Measurements from ENCODE around the gene ANKRD17. TPM values are rescaled to one million over a fixed set of nuclear protein-coding genes. Genes with fewer than 3 reads are reported as not detected.

ANKRD17 gene
- total and polyA plus RNA-seq, 2 donors (not counting 3 experiments of a cell fraction or from before 2014, with no cell fraction given), result 33.3 to 64.4 TPM

DNA sequence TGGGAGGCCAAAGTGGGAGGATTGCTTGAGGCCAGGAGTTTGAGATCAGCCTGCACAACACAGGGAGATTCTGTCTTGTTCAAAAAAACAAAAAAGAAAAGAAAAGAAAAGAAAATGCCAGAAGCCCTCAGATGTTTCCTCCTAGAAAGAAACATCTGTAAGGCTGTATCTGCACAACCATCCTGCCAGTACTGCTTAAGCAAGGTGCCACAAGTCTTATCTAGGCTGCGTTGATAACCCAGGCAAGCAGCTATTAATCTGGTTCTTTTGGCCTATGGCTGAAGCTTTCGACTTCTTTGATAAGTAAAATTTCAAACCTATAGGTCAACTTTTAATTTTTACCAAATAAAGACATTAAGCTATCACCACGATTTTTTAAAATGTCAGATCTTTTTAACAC is 192.2 kb downstream of the ANKRD17 start:
- POLR2A ChIA-PET, result interaction anchor here (0.9 kb wide), 1 partner anchor 192 kb away, joined by 4 read pairs; the partner anchor contains the start of gene ANKRD17
- H3K27me3 ChIP-seq (ENCODE audit: control insufficient read depth in 2 of 2, insufficient read depth in 2 of 2, low read length in 2 of 2), result no peaks in the 10 kb centered on the region
- H3K4me1 ChIP-seq (ENCODE audit: control insufficient read depth, extremely low read depth, insufficient read depth, low read length), result peaks cover 15% of the 10 kb centered on the region
- BruUV-seq (replicated peaks), result no TSS peak
- H3K4me3 ChIP-seq (replicated peaks in 1 of 3; ENCODE audit: insufficient read depth in 1 of 3, low read depth in 1 of 3, low read length in 3 of 3), result no peak overlapping the region
- FAIRE-seq, result no peak
- no peak overlapping the region for H3K27ac ChIP-seq (ENCODE audit: insufficient read depth, low read depth, low read length)
- intact Hi-C loops (cut with micrococcal nuclease) (no loop called here), dilution Hi-C loops (cut with MboI; ENCODE audit: extremely low pct_ligation_motif_present, low sequenced_read_pairs) (no loop called here)
- CTCF ChIA-PET, result no interaction called here
- peaks cover 0 to 4% of the 10 kb centered on the region in 2 experiments for H3K36me3 ChIP-seq (ENCODE audit: control insufficient read depth in 2 of 2, extremely low read depth in 1 of 2, insufficient read depth in 2 of 2, low read length in 2 of 2)
- no peaks in the 10 kb centered on the region for H4K20me1 ChIP-seq (replicated peaks; ENCODE audit: control insufficient read depth, extremely low read depth, insufficient read depth, low read length)
- no peak overlapping the region for H3K4me2 ChIP-seq (ENCODE audit: insufficient read depth, low read length)
- DNase-seq (ENCODE audit: low read depth, low spot score), result no peak
- H3K9me3 ChIP-seq (replicated peaks; ENCODE audit: control insufficient read depth, insufficient read depth, low read length), result no peaks in the 10 kb centered on the region
- H3K79me2 ChIP-seq (ENCODE audit: control insufficient read depth, insufficient read depth, low read length), result peaks cover 8% of the 10 kb centered on the region
- H3K9ac ChIP-seq (replicated peaks; ENCODE audit: extremely low read depth, insufficient read depth, low read length), result no peak overlapping the region
- TF ChIP-seq, protein P1, sequence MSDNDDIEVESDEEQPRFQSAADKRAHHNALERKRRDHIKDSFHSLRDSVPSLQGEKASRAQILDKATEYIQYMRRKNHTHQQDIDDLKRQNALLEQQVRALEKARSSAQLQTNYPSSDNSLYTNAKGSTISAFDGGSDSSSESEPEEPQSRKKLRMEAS (IDR thresholded peaks at IDR 0.05; ENCODE audit: insufficient read depth, insufficient read length), result no peak
- TF ChIP-seq POLR2A (IDR thresholded peaks at IDR 0.05; ENCODE audit: low read depth, low read length), result no peak
- TF ChIP-seq, protein P2, sequence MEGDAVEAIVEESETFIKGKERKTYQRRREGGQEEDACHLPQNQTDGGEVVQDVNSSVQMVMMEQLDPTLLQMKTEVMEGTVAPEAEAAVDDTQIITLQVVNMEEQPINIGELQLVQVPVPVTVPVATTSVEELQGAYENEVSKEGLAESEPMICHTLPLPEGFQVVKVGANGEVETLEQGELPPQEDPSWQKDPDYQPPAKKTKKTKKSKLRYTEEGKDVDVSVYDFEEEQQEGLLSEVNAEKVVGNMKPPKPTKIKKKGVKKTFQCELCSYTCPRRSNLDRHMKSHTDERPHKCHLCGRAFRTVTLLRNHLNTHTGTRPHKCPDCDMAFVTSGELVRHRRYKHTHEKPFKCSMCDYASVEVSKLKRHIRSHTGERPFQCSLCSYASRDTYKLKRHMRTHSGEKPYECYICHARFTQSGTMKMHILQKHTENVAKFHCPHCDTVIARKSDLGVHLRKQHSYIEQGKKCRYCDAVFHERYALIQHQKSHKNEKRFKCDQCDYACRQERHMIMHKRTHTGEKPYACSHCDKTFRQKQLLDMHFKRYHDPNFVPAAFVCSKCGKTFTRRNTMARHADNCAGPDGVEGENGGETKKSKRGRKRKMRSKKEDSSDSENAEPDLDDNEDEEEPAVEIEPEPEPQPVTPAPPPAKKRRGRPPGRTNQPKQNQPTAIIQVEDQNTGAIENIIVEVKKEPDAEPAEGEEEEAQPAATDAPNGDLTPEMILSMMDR (IDR thresholded peaks at IDR 0.05; ENCODE audit: extremely low read depth in 1 of 2, insufficient read depth in 1 of 2, low read depth in 1 of 2, low read length in 2 of 2), result no peak
- TF ChIP-seq POLR2AphosphoS5 (IDR thresholded peaks at IDR 0.05; ENCODE audit: insufficient read depth, low read depth, low read length), result no peak
- TF ChIP-seq GATA2 (IDR thresholded peaks at IDR 0.05; ENCODE audit: insufficient read depth, insufficient read length, low read depth, low read length), result no peak
- no peak for TF ChIP-seq EZH2 (IDR thresholded peaks at IDR 0.05; ENCODE audit: borderline replicate concordance, low read depth, low read length, severe bottlenecking)
- no peak for TF ChIP-seq JUN (IDR thresholded peaks at IDR 0.05; ENCODE audit: borderline replicate concordance, insufficient read depth, insufficient read length, low read depth)
- H2AFZ ChIP-seq (ENCODE audit: low read depth, low read length), result no peak overlapping the region
- H3K9me1 ChIP-seq (replicated peaks; ENCODE audit: control insufficient read depth, extremely low read depth, insufficient read depth, low read length), result no peaks in the 10 kb centered on the region
